WTC11 (cell line): ENCODE data around the gene RPS29. TPM values are rescaled to one million over a fixed set of nuclear protein-coding genes. Genes with fewer than 3 reads are reported as not detected.

Experiments used
- AR ChIP-seq: fragments of 250-450 bp; sonication (Bioruptor Pico); IDR thresholded peaks from 2 replicates; pipeline ENCODE4 v1.9.0; 2021; ENCODE audit warnings: mild to moderate bottlenecking
- ATF1 ChIP-seq: sonication (generic); formaldehyde crosslinking; IDR thresholded peaks from 2 replicates; pipeline ENCODE4 v1.8.1; 2023; ENCODE audit warnings: mild to moderate bottlenecking, moderate library complexity, missing genetic modification reagents
- CREB1 ChIP-seq: sonication (generic); formaldehyde crosslinking; IDR thresholded peaks from 2 replicates; pipeline ENCODE4 v1.8.0; 2023; ENCODE audit warnings: mild to moderate bottlenecking, missing genetic modification reagents
- CREM ChIP-seq: sonication (generic); formaldehyde crosslinking; IDR thresholded peaks from 2 replicates; pipeline ENCODE4 v1.8.1; 2022; ENCODE audit warnings: mild to moderate bottlenecking, missing genetic modification reagents, moderate library complexity
- E2F1 ChIP-seq: sonication (generic); formaldehyde crosslinking; IDR thresholded peaks from 2 replicates; pipeline ENCODE4 v1.8.0; 2022; ENCODE audit warnings: mild to moderate bottlenecking, missing genetic modification reagents
- EMX1 ChIP-seq: fragments of 250-450 bp; sonication (Bioruptor Pico); IDR thresholded peaks from 2 replicates; pipeline ENCODE4 v1.8.0; 2021; ENCODE audit warnings: mild to moderate bottlenecking
- ESRRA ChIP-seq: sonication (generic); formaldehyde crosslinking; IDR thresholded peaks from 2 replicates; pipeline ENCODE4 v1.8.1; 2022; ENCODE audit warnings: mild to moderate bottlenecking, missing genetic modification reagents, borderline replicate concordance
- HMGA2 ChIP-seq: fragments of 250-450 bp; sonication (Bioruptor Pico); IDR thresholded peaks from 2 replicates; pipeline ENCODE4 v1.4.0; 2021; ENCODE audit warnings: mild to moderate bottlenecking, moderate library complexity
- HMGXB4 ChIP-seq: sonication (generic); formaldehyde crosslinking; IDR thresholded peaks from 2 replicates; pipeline ENCODE4 v1.8.1; 2023; ENCODE audit warnings: mild to moderate bottlenecking, moderate library complexity, missing genetic modification reagents
- IRF1 ChIP-seq: sonication (generic); formaldehyde crosslinking; IDR thresholded peaks from 2 replicates; pipeline ENCODE4 v1.8.0; 2023; ENCODE audit warnings: missing genetic modification reagents
- JUN ChIP-seq: sonication (generic); formaldehyde crosslinking; IDR thresholded peaks from 2 replicates; pipeline ENCODE4 v1.8.0; 2023; ENCODE audit warnings: mild to moderate bottlenecking, missing genetic modification reagents
- KAT7 ChIP-seq: sonication (generic); formaldehyde crosslinking; IDR thresholded peaks from 2 replicates; pipeline ENCODE4 v1.8.1; 2023; ENCODE audit warnings: missing genetic modification reagents, mild to moderate bottlenecking, borderline replicate concordance
- NR1H2 ChIP-seq: sonication (generic); formaldehyde crosslinking; IDR thresholded peaks from 2 replicates; pipeline ENCODE4 v1.9.0; 2021; ENCODE audit warnings: mild to moderate bottlenecking, moderate library complexity, missing genetic modification reagents
- NR2C2 ChIP-seq: sonication (generic); formaldehyde crosslinking; IDR thresholded peaks from 2 replicates; pipeline ENCODE4 v1.8.0; 2022; ENCODE audit warnings: mild to moderate bottlenecking, missing genetic modification reagents
- ZBTB21 ChIP-seq: sonication (generic); formaldehyde crosslinking; IDR thresholded peaks from 2 replicates; pipeline ENCODE4 v1.8.1; 2023; ENCODE audit warnings: mild to moderate bottlenecking, missing genetic modification reagents, borderline replicate concordance
- ZNF121 ChIP-seq: sonication (generic); formaldehyde crosslinking; IDR thresholded peaks from 2 replicates; pipeline ENCODE4 v1.8.0; 2023; ENCODE audit warnings: missing genetic modification reagents
- ZNF219 ChIP-seq: sonication (generic); formaldehyde crosslinking; IDR thresholded peaks from 2 replicates; pipeline ENCODE4 v1.8.0; 2023; ENCODE audit warnings: missing genetic modification reagents, mild to moderate bottlenecking, borderline replicate concordance
- total RNA-seq: library from RNA; stranded (reverse); gene quantifications from 3 replicates; pipeline ENCODE4 v1.2.3, GENCODE V29; 2021
- TF ChIP-seq, protein P1 (sequence below): sonication (generic); formaldehyde crosslinking; IDR thresholded peaks from 2 replicates; pipeline ENCODE4 v1.8.0; 2022; ENCODE audit warnings: mild to moderate bottlenecking, missing genetic modification reagents

Gene RPS29
- total RNA-seq, 1 experiment from 2014 or later = 2,168 TPM

DNA sequence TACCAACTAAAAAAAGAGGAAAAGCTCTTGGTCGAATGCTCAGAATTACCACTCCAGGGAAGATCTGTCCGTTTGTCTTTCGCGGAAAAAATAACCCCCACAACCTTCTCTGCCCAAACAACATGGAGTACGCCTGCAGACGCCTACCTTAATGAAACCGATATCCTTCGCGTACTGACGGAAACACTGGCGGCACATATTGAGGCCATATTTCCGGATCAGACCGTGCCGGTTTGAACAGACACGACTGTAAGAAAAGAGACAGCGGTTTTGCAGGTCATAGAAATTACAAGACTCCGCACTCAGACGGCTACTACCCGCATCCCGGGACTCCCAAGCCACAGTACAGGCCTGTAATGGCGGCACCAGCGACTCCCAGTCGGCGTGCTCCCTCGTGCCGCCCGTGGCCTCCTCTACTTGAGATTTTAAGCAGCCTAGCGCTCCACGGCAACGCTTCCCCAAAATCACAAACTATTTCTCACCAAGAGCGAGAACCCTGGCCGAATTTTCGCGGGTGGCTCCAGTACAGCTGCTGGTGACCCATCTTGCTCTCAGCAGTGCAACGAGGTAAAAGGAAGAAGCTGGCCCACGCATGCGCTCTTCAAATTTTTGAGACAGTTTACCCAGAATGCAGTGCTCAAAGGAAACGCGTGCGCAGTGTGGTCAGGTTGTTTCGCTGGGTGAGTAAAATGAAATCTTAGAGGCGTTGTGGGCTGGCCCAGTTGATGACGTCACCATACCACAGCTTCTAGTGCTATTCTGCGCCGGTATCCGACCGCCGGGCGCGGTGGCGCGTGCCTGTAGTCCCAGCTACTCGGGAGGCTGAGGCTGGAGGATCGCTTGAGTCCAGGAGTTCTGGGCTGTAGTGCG, at the start of gene RPS29 (continued):
- TF ChIP-seq AR (CRISPR knock-in tag) (peak; percentile 50; the same call in 1 of the 2 replicates), CREM (CRISPR knock-in tag) (peak; percentile 98), ESRRA (CRISPR knock-in tag) (peak; percentile 66; the same call in 1 of the 2 replicates), ZNF121 (no peak), JUN (CRISPR knock-in tag) (peak; percentile 61; the same call in 1 of the 2 replicates), ZBTB21 (CRISPR knock-in tag) (0 out of 2 replicates have a peak, but pooled peaks have one; percentile 60), ZNF219 (CRISPR knock-in tag) (no peak), NR2C2 (CRISPR knock-in tag) (no peak), HMGXB4 (CRISPR knock-in tag) (peak; percentile 84), KAT7 (peak; percentile 93; the same call in 1 of the 2 replicates), ATF1 (CRISPR knock-in tag) (0 out of 2 replicates have a peak, but pooled peaks have one; percentile 12), IRF1 (CRISPR knock-in tag) (peak; percentile 66; the same call in 1 of the 2 replicates), E2F1 (CRISPR knock-in tag) (no peak), NR1H2 (0 out of 2 replicates have a peak, but pooled peaks have one; percentile 59), EMX1 (CRISPR knock-in tag) (peak; percentile 89), CREB1 (peak; percentile 67; the same call in 1 of the 2 replicates), HMGA2 (CRISPR knock-in tag) (peak; percentile 79)
- TF ChIP-seq, protein P1, sequence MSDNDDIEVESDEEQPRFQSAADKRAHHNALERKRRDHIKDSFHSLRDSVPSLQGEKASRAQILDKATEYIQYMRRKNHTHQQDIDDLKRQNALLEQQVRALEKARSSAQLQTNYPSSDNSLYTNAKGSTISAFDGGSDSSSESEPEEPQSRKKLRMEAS = peak; percentile 94
